ENCODE results near the gene HSPA1B. TPM values are rescaled to one million over a fixed set of nuclear protein-coding genes. Genes with fewer than 3 reads are reported as not detected.
A peak's percentile ranks its signal among the peaks of the same experiment; 100 is the strongest.

HSPA1B gene
- total RNA-seq, 1 experiment from 2014 or later = 147 TPM

GRCh38 chr6:31825553-31825952 lies 2.0 kb upstream of the HSPA1B start:
- H3K27ac ChIP-seq (ENCODE audit: low read length) = peak overlapping the region; percentile 67; the same call in 1 of the 2 replicates
- H3K27me3 ChIP-seq (ENCODE audit: control insufficient read depth, insufficient read depth, low read length) = no peaks in the 10 kb centered on the region
- no peaks in the 10 kb centered on the region; the same call in 1 of the 2 replicates for H3K36me3 ChIP-seq (ENCODE audit: control insufficient read depth, insufficient read depth, low read length)
- in situ Hi-C loops (cut with HindIII; ENCODE audit: low pct_unique_long_range_greater_than_20kb, low sequenced_read_pairs) = no loop called here
- peaks cover 30% of the 10 kb centered on the region for H3K4me1 ChIP-seq (ENCODE audit: control insufficient read depth, insufficient read depth, low read length)
- no peak for DNase-seq (ENCODE audit: low read depth, low spot score)
- no TSS peak for BruUV-seq (replicated peaks)
- ChIA-PET CTCF (no interaction called here), POLR2A (no interaction called here)
- no peak for TF ChIP-seq SIN3A (IDR thresholded peaks at IDR 0.05; ENCODE audit: borderline replicate concordance, insufficient read depth, low read depth, low read length)
- no peak for TF ChIP-seq CTCF (IDR thresholded peaks at IDR 0.05)
- no peak for TF ChIP-seq POLR2AphosphoS5 (IDR thresholded peaks at IDR 0.05; ENCODE audit: low read depth, low read length)
- TF ChIP-seq REST (IDR thresholded peaks at IDR 0.05; ENCODE audit: insufficient read depth in 1 of 2, low read depth in 2 of 2, low read length in 1 of 2) = no peak
- no peak for TF ChIP-seq TCF7L2 (IDR thresholded peaks at IDR 0.05; ENCODE audit: low read depth, low read length)
- H3K9me3 ChIP-seq (ENCODE audit: control insufficient read depth, insufficient read depth, low read depth, low read length) = no peaks in the 10 kb centered on the region
- H3K4me3 ChIP-seq (ENCODE audit: low read depth in 2 of 2, low read length in 2 of 2) = no peak overlapping the region
- intact Hi-C loops (cut with micrococcal nuclease; ENCODE audit: unreplicated experiment) = loop anchor here (10.0 kb wide), 1 partner anchor 51 kb away; the partner anchor contains the start of gene VWA7
- ATAC-seq = no peak

GRCh38 chr6:31826793-31827285 lies 699 bp upstream of the HSPA1B start:
- Histone ChIP-seq H3K27me3 (ENCODE audit: control insufficient read depth, insufficient read depth, low read length) (no peaks in the 10 kb centered on the region), H3K36me3 (ENCODE audit: control insufficient read depth, insufficient read depth, low read length) (no peaks in the 10 kb centered on the region; the same call in 1 of the 2 replicates), H3K27ac (ENCODE audit: low read length) (peak overlapping the region; percentile 100), H3K9me3 (ENCODE audit: control insufficient read depth, insufficient read depth, low read depth, low read length) (no peaks in the 10 kb centered on the region), H3K4me3 (ENCODE audit: low read depth in 2 of 2, low read length in 2 of 2) (peak overlapping the region; percentile 55 to 65), H3K4me1 (ENCODE audit: control insufficient read depth, insufficient read depth, low read length) (peaks cover 29% of the 10 kb centered on the region)
- BruUV-seq (replicated peaks) = no TSS peak
- DNase-seq (ENCODE audit: low read depth, low spot score) = no peak
- intact Hi-C loops (cut with micrococcal nuclease; ENCODE audit: unreplicated experiment) (loop anchor here (10.0 kb wide), 1 partner anchor 52 kb away; the partner anchor contains the start of gene VWA7), in situ Hi-C loops (cut with HindIII; ENCODE audit: low pct_unique_long_range_greater_than_20kb, low sequenced_read_pairs) (no loop called here)
- ATAC-seq = peak; percentile 61
- ChIA-PET CTCF (no interaction called here), POLR2A (interaction anchor here (0.6 to 1.2 kb wide), 11 partner anchors 12 to 1151 kb away, joined by 3 to 8 read pairs (median 5); partner anchors contain the start of genes C6orf47, HSPA1A, HSPA1L and LSM2)
- TF ChIP-seq SIN3A (IDR thresholded peaks at IDR 0.05; ENCODE audit: borderline replicate concordance, insufficient read depth, low read depth, low read length) = 0 out of 2 replicates have a peak, but pooled peaks have one; percentile 32
- no peak for TF ChIP-seq CTCF (IDR thresholded peaks at IDR 0.05)
- peak; percentile 33; the same call in 1 of the 2 replicates for TF ChIP-seq POLR2AphosphoS5 (IDR thresholded peaks at IDR 0.05; ENCODE audit: low read depth, low read length)

All from Panc1 (cell line).